GM12801 (cell line): ENCODE data around the gene CHSY3.

Experiments used
- CTCF ChIP-seq: IDR thresholded peaks from one replicate; pipeline ENCODE4 v1.5.1; 2011; ENCODE audit warnings: control low read depth; ENCODE audit not compliant: insufficient read length; ENCODE audit errors: extremely low read depth

CHSY3 gene

GRCh38 chr5:130000460-130000859 lies 96.2 kb downstream of the CHSY3 start:
- no peak for TF ChIP-seq CTCF

GRCh38 chr5:130002183-130002582 lies 97.9 kb downstream of the CHSY3 start:
- TF ChIP-seq CTCF = no peak

GRCh38 chr5:130002876-130003275 lies 98.6 kb downstream of the CHSY3 start:
- no peak for TF ChIP-seq CTCF

DNA sequence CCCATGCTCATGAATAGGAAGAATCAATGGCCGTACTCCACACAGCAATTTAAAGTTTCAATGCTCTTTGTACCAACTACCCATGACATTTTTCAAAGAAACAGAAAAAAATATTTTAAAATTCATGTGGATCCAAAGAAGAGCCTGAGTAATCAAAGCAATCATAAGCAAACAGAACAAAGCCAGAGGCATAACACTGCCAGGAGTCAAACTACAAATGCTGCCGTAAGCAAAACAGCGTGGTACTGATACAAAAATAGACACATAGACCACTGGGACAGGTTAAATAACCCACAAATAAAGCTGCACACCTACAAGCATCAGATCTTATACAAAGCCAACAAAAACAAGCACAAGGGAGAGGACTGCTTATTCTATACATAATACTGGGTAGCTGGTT lies 107.7 kb downstream of the CHSY3 start:
- TF ChIP-seq CTCF = no peak

GRCh38 chr5:130017173-130017572 lies 112.9 kb downstream of the CHSY3 start:
- no peak for TF ChIP-seq CTCF

GRCh38 chr5:130018641-130019040 lies 114.4 kb downstream of the CHSY3 start:
- no peak for TF ChIP-seq CTCF

DNA sequence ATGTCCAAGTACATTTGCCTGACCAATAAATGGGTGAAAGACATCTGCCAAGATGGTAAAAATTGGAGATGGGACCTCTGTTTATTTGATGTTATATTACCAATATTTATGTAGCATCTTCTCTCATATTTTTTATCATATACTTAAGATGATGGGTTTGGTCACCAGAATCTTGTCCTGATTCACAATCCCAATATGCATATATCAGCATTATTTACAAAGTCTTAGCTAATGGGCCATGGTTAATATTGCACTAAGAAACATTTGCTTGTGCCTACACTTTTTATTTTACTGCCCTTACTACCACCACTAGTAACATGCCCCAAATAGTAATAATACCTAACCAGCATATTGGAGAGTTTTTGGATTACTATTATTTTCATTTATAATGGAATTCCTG lies 116.7 kb downstream of the CHSY3 start:
- TF ChIP-seq CTCF = no peak

DNA sequence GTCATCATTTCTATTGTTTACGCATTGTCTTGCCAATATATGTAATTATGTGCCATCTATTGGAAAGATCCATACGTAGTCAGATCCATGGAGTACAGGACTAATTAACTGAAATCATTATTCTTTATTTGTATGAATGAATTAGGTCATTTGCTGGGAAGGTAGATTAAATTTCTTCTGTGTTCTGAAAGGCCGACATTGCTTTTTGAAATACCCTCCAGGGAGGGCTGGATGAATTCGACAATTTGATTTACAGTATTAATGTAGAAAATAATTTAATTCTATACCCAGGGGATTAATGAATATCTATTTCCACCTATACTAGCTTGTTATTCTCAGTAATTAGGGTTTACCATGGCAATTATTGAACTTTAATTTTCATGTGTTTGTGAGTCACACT lies 117.6 kb downstream of the CHSY3 start:
- no peak for TF ChIP-seq CTCF
